HepG2 (cell line): ENCODE measurements around the gene ATG2A. TPM values are rescaled to one million over a fixed set of nuclear protein-coding genes. Genes with fewer than 3 reads are reported as not detected.

Experiments used
- ELK4 ChIP-seq: sonication (generic); formaldehyde crosslinking; IDR thresholded peaks from 2 replicates; pipeline ENCODE4 v1.9.0; 2021; ENCODE audit warnings: missing genetic modification reagents, borderline replicate concordance
- HDAC2 ChIP-seq: sonication (generic); formaldehyde crosslinking; IDR thresholded peaks from 2 replicates; pipeline ENCODE4 v1.4.0; 2020; ENCODE audit warnings: missing genetic modification reagents
- MYC ChIP-seq: sonication (generic); formaldehyde crosslinking; IDR thresholded peaks from 2 replicates; pipeline ENCODE4 v1.9.0; 2021; ENCODE audit warnings: missing genetic modification reagents, borderline replicate concordance
- NPAS2 ChIP-seq: sonication (generic); formaldehyde crosslinking; IDR thresholded peaks from 2 replicates; pipeline ENCODE4 v1.8.0; 2022; ENCODE audit warnings: mild to moderate bottlenecking, missing genetic modification reagents, borderline replicate concordance
- STAG1 ChIP-seq: sonication (generic); formaldehyde crosslinking; IDR thresholded peaks from 2 replicates; pipeline ENCODE4 v1.4.0; 2020; ENCODE audit warnings: missing genetic modification reagents
- ZBTB34 ChIP-seq: sonication (generic); formaldehyde crosslinking; IDR thresholded peaks from 2 replicates; pipeline ENCODE4 v1.8.0; 2022; ENCODE audit warnings: mild to moderate bottlenecking, missing genetic modification reagents
- ZNF124 ChIP-seq: sonication (generic); formaldehyde crosslinking; IDR thresholded peaks from 2 replicates; pipeline ENCODE4 v1.4.0; 2020; ENCODE audit warnings: missing genetic modification reagents
- ZNF205 ChIP-seq: IDR thresholded peaks from 2 replicates; pipeline ENCODE4 v1.6.1; 2018; ENCODE audit warnings: missing biosample characterization, missing genetic modification reagents
- ZNF264 ChIP-seq: sonication (generic); formaldehyde crosslinking; IDR thresholded peaks from 2 replicates; pipeline ENCODE4 v1.4.0; 2020; ENCODE audit warnings: missing genetic modification reagents
- ZNF331 ChIP-seq: sonication (generic); formaldehyde crosslinking; IDR thresholded peaks from 2 replicates; pipeline ENCODE4 v1.4.0; 2020; ENCODE audit warnings: missing genetic modification reagents
- ZNF768 ChIP-seq: sonication (generic); formaldehyde crosslinking; IDR thresholded peaks from 2 replicates; pipeline ENCODE4 v1.4.0; 2020; ENCODE audit warnings: missing genetic modification reagents
- polyA plus RNA-seq, 8 experiments: library from polyadenylated mRNA; depleted of rRNA in 3 of 8; stranded (reverse) in 7 of 8; unstranded in 1 of 8; fragments of >200 nt; fragmentation: Illumina TruSeq in 4 of 8; extraction: Trizol in 4 of 8; gene quantifications; 2 replicates each; pipeline versions ENCODE4 v1.2.1 to v1.2.3, GENCODE V29; 2011 to 2016; ENCODE audit warnings: low read depth in 4 of 8, missing spikeins in 1 of 8, mixed read lengths in 1 of 8; ENCODE audit not compliant: insufficient read depth in 1 of 8
- total RNA-seq, 5 experiments: library from RNA; depleted of rRNA; stranded (reverse); fragments of >200 nt; fragmentation: Illumina TruSeq; extraction: Trizol; gene quantifications; 2 replicates each; pipeline ENCODE4 v1.2.3, GENCODE V29; 2016; ENCODE audit warnings: low read depth in 1 of 5
- TF ChIP-seq, protein P1 (sequence below): sonication (generic); formaldehyde crosslinking; IDR thresholded peaks from 2 replicates; pipeline ENCODE4 v1.9.0; 2021; ENCODE audit warnings: mild to moderate bottlenecking, missing genetic modification reagents
- TF ChIP-seq, protein P2 (sequence below), 2 experiments: sonication (generic) in 1 of 2; formaldehyde crosslinking in 1 of 2; IDR thresholded peaks; 2 replicates each; pipeline versions ENCODE4 v1.4.0 to v1.6.1; 2018 to 2020; ENCODE audit warnings: missing genetic modification reagents in 2 of 2, borderline replicate concordance in 1 of 2, low read depth in 1 of 2, mild to moderate bottlenecking in 1 of 2, missing biosample characterization in 1 of 2
- TF ChIP-seq, protein P3 (sequence below): sonication (generic); formaldehyde crosslinking; IDR thresholded peaks from 2 replicates; pipeline ENCODE4 v1.5.0; 2020; ENCODE audit warnings: mild to moderate bottlenecking, missing genetic modification reagents

Gene ATG2A
- total and polyA plus RNA-seq, 2 of the 13 experiments (the other 11 are each of a cell fraction or from before 2014, with no cell fraction given): 6.7 to 8.0 TPM

GRCh38 chr11:64935359-64936081 lies 18.5 kb upstream of the ATG2A start, which contains the start of gene GPHA2 (continued):
- TF ChIP-seq, protein P1, sequence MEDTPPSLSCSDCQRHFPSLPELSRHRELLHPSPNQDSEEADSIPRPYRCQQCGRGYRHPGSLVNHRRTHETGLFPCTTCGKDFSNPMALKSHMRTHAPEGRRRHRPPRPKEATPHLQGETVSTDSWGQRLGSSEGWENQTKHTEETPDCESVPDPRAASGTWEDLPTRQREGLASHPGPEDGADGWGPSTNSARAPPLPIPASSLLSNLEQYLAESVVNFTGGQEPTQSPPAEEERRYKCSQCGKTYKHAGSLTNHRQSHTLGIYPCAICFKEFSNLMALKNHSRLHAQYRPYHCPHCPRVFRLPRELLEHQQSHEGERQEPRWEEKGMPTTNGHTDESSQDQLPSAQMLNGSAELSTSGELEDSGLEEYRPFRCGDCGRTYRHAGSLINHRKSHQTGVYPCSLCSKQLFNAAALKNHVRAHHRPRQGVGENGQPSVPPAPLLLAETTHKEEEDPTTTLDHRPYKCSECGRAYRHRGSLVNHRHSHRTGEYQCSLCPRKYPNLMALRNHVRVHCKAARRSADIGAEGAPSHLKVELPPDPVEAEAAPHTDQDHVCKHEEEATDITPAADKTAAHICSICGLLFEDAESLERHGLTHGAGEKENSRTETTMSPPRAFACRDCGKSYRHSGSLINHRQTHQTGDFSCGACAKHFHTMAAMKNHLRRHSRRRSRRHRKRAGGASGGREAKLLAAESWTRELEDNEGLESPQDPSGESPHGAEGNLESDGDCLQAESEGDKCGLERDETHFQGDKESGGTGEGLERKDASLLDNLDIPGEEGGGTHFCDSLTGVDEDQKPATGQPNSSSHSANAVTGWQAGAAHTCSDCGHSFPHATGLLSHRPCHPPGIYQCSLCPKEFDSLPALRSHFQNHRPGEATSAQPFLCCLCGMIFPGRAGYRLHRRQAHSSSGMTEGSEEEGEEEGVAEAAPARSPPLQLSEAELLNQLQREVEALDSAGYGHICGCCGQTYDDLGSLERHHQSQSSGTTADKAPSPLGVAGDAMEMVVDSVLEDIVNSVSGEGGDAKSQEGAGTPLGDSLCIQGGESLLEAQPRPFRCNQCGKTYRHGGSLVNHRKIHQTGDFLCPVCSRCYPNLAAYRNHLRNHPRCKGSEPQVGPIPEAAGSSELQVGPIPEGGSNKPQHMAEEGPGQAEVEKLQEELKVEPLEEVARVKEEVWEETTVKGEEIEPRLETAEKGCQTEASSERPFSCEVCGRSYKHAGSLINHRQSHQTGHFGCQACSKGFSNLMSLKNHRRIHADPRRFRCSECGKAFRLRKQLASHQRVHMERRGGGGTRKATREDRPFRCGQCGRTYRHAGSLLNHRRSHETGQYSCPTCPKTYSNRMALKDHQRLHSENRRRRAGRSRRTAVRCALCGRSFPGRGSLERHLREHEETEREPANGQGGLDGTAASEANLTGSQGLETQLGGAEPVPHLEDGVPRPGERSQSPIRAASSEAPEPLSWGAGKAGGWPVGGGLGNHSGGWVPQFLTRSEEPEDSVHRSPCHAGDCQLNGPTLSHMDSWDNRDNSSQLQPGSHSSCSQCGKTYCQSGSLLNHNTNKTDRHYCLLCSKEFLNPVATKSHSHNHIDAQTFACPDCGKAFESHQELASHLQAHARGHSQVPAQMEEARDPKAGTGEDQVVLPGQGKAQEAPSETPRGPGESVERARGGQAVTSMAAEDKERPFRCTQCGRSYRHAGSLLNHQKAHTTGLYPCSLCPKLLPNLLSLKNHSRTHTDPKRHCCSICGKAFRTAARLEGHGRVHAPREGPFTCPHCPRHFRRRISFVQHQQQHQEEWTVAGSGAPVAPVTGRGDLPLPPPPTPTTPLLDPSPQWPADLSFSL (CRISPR knock-in tag): peak; percentile 52; the same call in 1 of the 2 replicates
- no peak for TF ChIP-seq NPAS2 (CRISPR knock-in tag)
- TF ChIP-seq ZNF124 (CRISPR knock-in tag): no peak
- TF ChIP-seq ZNF768: peak; percentile 80
- TF ChIP-seq, protein P2, sequence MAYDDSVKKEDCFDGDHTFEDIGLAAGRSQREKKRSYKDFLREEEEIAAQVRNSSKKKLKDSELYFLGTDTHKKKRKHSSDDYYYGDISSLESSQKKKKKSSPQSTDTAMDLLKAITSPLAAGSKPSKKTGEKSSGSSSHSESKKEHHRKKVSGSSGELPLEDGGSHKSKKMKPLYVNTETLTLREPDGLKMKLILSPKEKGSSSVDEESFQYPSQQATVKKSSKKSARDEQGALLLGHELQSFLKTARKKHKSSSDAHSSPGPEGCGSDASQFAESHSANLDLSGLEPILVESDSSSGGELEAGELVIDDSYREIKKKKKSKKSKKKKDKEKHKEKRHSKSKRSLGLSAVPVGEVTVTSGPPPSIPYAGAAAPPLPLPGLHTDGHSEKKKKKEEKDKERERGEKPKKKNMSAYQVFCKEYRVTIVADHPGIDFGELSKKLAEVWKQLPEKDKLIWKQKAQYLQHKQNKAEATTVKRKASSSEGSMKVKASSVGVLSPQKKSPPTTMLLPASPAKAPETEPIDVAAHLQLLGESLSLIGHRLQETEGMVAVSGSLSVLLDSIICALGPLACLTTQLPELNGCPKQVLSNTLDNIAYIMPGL (CRISPR knock-in tag; IDR thresholded peaks at IDR 0.05; ENCODE audit: borderline replicate concordance in 1 of 2, low read depth in 1 of 2): peak in 1 of 2 experiments; percentile 37; a peak in 1 of 4 replicates
- 0 out of 2 replicates have a peak, but pooled peaks have one; percentile 29 for TF ChIP-seq ZBTB34 (CRISPR knock-in tag)
- peak; percentile 41; the same call in 1 of the 2 replicates for TF ChIP-seq HDAC2 (CRISPR knock-in tag)
- TF ChIP-seq MYC (CRISPR knock-in tag): 0 out of 2 replicates have a peak, but pooled peaks have one; percentile 36
- TF ChIP-seq STAG1 (CRISPR knock-in tag): peak; percentile 33
- TF ChIP-seq, protein P3, sequence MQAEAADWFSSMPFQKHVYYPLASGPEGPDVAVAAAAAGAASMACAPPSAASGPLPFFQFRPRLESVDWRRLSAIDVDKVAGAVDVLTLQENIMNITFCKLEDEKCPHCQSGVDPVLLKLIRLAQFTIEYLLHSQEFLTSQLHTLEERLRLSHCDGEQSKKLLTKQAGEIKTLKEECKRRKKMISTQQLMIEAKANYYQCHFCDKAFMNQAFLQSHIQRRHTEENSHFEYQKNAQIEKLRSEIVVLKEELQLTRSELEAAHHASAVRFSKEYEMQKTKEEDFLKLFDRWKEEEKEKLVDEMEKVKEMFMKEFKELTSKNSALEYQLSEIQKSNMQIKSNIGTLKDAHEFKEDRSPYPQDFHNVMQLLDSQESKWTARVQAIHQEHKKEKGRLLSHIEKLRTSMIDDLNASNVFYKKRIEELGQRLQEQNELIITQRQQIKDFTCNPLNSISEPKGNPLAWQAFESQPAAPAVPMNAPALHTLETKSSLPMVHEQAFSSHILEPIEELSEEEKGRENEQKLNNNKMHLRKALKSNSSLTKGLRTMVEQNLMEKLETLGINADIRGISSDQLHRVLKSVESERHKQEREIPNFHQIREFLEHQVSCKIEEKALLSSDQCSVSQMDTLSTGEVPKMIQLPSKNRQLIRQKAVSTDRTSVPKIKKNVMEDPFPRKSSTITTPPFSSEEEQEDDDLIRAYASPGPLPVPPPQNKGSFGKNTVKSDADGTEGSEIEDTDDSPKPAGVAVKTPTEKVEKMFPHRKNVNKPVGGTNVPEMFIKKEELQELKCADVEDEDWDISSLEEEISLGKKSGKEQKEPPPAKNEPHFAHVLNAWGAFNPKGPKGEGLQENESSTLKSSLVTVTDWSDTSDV: no peak
- 0 out of 2 replicates have a peak, but pooled peaks have one; percentile 22 for TF ChIP-seq ZNF331 (CRISPR knock-in tag)
- TF ChIP-seq ZNF264 (CRISPR knock-in tag): no peak
- TF ChIP-seq ELK4: no peak
- 0 out of 2 replicates have a peak, but pooled peaks have one; percentile 34 for TF ChIP-seq ZNF205
